Gastroesophageal sphincter (tissue), 3 donors: ENCODE measurements around the gene IL36A.

Experiments
- EP300 ChIP-seq: sonication (generic); formaldehyde crosslinking; IDR thresholded peaks from one replicate; pipeline ENCODE4 v1.6.1; 2017; ENCODE audit warnings: antibody characterized with exemption, mild to moderate bottlenecking
- POLR2AphosphoS5 ChIP-seq: sonication (generic); formaldehyde crosslinking; IDR thresholded peaks from one replicate; pipeline ENCODE4 v1.6.1; 2017; ENCODE audit warnings: antibody characterized with exemption
- TF ChIP-seq, protein P1 (sequence below), 4 experiments: fragments of 200-600 bp in 2 of 4; fragments of 450-650 bp in 2 of 4; sonication (generic) in 1 of 4; IDR thresholded peaks; one replicate each; pipeline ENCODE4 v1.5.1; 2017 to 2019; ENCODE audit warnings: antibody characterized with exemption in 4 of 4, mild to moderate bottlenecking in 2 of 4, moderate library complexity in 2 of 4

- TF ChIP-seq, protein P1, sequence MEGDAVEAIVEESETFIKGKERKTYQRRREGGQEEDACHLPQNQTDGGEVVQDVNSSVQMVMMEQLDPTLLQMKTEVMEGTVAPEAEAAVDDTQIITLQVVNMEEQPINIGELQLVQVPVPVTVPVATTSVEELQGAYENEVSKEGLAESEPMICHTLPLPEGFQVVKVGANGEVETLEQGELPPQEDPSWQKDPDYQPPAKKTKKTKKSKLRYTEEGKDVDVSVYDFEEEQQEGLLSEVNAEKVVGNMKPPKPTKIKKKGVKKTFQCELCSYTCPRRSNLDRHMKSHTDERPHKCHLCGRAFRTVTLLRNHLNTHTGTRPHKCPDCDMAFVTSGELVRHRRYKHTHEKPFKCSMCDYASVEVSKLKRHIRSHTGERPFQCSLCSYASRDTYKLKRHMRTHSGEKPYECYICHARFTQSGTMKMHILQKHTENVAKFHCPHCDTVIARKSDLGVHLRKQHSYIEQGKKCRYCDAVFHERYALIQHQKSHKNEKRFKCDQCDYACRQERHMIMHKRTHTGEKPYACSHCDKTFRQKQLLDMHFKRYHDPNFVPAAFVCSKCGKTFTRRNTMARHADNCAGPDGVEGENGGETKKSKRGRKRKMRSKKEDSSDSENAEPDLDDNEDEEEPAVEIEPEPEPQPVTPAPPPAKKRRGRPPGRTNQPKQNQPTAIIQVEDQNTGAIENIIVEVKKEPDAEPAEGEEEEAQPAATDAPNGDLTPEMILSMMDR (IDR thresholded peaks at IDR 0.05) = no peak
- TF ChIP-seq EP300 (no peak), POLR2AphosphoS5 (no peak)
These were observed 45.9 kb downstream of the IL36A start for GRCh38 chr2:113050921-113051895.
